Caki2 (cell line): ENCODE results near the gene BTLA. TPM values are rescaled to one million over a fixed set of nuclear protein-coding genes. Genes with fewer than 3 reads are reported as not detected.
"Not testable (repeated sequence)": the region's sequence is repeated elsewhere in the genome, so short reads cannot be mapped to it uniquely, and the experiment has no call there.

Experiments used
- DNase-seq: peaks from one replicate; pipeline ENCODE4 v3.0.0-alpha.2; 2015; ENCODE audit warnings: low read depth
- in situ Hi-C: cut with HindIII; loops from 2 replicates; pipeline ENCODE4 v1.10.0; 2016; ENCODE audit warnings: low sequenced_read_pairs, low pct_unique_long_range_greater_than_20kb, mixed read lengths
- total RNA-seq: library from RNA; depleted of rRNA; stranded (reverse); fragments of >200 nt; shearing (Covaris generic); gene quantifications from 2 replicates; pipeline ENCODE4 v1.2.3, GENCODE V29; 2014; ENCODE audit warnings: low replicate concordance; rRNA removed

BTLA gene
- not detected in 2 replicates for total RNA-seq

- in situ Hi-C loops = no loop called here
- DNase-seq = no peak
Measured at GRCh38 chr3:112498914-112499711, at the start of gene BTLA. Gene BTLA (minus strand): TSS chr3:112499472. CDS start chr3:112499358, 114 bp downstream.

DNA sequence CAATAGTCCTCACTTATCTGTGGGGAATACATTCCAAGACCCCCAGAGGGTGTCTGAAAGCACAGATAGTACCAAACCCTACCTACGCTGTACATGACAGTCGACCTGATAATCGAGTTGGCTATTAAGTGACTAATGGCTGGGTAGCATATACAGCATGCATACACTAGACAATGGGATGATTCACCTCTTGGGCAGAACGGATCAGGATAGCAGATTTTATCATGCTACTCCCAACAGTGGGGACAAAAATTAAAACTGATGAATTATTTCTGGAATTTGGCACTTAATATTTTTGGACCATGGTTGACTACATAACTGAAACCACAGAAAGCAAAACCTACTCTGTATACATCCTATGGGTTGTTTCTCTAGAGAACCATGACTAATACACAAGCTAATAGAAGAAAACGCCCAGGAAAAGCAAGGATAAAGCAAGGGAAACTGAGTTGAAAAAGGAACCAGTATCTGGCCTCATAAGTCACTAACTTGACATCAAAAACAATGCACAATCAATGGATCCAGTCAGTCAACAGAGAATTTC lies 47.0 kb upstream of the BTLA start:
- in situ Hi-C loops = no loop called here
- no peak for DNase-seq

DNA sequence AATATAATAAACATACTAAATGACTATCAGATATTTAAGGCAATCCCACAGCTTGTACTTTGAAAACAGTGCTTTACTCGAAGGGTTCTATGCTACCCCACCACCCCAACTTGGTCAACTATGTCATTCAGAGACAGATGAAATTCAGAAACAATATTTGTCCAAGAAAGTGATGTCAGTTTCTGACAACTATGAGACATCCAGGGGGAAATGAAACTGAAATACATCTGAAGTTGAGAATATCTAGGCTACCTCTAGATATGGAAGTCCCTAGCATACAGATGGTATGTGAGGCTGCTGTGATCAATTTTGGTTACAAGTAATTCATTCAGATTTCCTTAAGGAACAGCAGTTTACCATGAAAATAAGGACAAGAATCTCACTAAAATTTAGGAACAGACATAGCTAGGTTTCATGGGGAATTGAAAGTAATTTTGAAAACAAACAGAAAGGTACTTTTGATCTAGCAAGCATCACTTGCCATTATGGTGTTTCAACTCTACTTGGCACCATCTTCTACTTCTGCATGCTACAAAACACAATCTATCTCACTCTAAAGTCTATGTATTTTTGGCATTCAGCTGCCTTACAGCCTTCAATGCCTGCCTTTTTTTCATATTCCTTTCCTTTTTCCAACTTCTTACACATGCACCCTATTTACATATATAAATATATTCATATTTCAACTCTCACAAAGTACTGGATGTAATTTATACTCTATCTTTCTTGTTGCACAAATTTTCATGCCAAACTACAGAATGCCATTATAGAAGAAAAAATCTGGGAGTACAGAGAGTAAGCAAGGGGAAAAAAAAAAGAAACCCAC lies 40.8 kb upstream of the BTLA start:
- in situ Hi-C loops = no loop called here
- no peak for DNase-seq

DNA sequence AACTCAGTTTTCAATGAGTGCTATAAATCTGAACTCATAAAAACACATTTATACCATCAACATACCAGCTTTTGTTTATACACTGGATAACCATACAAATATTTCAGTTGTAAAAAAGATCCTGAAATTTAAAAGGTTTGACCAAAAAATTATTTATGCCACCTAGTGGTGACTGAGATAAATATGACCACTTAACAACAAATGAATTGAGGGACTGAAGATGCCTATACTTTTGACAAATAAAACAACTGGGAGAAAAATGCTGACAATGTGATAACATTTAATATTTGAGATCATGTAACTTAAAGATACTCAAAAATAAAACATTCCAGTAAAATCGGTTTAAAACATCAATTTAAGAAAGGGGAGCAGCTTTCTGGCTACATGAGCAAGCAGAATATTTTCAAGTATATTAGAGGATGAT lies 32.1 kb upstream of the BTLA start:
- no peak for DNase-seq

GRCh38 chr3:112530573-112530972 lies 31.3 kb upstream of the BTLA start:
- in situ Hi-C loops = no loop called here
- DNase-seq = no peak

More for the DNA sequence above, 32.1 kb upstream of the BTLA start:
- in situ Hi-C loops = no loop called here

- in situ Hi-C loops, DNase-seq: not testable (repeated sequence)
Measured at GRCh38 chr3:112524127-112524526, 24.9 kb upstream of the BTLA start.

DNA sequence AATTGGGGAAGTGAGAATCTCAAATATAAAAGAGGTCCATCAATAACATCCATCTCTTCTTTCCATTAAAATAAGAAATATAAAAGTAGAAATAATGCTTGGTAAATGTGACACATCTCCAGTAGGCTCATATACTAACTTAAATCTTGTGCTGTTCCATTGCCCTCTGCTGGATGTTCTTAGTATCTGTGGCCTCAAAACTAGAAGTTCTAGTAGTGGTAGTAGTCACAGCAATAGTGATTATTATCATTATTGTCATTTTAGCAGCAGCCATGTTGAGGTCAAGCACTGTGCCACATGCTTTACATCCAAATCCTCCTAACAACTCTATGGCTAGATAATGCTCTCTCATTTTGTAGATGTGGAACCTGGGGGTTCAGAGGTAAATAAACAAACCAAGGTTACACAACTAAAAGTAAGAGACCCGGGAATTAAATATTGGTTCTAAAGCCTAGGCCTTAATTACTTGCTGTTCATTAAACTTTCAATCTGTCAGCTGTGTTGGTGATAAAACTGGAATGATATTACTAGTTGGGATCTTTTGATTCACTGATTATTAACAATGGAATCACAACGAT lies 20.2 kb upstream of the BTLA start:
- in situ Hi-C loops = no loop called here
- DNase-seq = no peak

- in situ Hi-C loops, DNase-seq: not testable (repeated sequence)
Measured at GRCh38 chr3:112518970-112519369, 19.7 kb upstream of the BTLA start.

DNA sequence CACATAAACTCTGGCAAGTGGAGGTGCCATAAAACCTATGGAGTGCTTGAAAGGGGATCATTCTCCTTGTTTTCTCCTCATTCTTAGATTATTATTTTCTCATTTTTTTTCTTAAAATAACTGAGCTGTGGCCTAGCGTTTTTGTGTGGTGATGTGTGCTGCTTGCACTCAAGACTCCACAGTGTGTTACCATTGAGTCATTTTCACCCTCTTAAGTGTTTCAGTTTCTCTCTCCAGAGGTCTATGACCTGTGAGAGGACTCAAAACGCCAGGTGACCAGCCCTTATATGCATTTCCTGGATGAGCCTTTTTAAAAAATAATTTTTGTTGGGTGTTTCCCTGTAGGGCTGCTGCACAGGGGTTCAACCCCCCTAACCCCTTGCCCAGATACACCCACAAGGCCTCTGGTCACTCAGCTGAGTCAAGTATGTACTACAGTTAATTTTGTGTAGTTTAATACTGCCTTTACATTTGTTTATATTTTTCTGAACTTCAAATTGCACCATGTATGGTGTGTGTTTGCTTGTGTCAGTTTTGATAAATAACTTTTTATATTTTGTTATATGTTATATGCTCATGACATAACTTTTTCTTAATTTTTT lies 15.4 kb upstream of the BTLA start:
- DNase-seq = no peak
- in situ Hi-C loops = no loop called here

GRCh38 chr3:112512320-112512719 lies 13.0 kb upstream of the BTLA start:
- in situ Hi-C loops = no loop called here
- DNase-seq = no peak

DNA sequence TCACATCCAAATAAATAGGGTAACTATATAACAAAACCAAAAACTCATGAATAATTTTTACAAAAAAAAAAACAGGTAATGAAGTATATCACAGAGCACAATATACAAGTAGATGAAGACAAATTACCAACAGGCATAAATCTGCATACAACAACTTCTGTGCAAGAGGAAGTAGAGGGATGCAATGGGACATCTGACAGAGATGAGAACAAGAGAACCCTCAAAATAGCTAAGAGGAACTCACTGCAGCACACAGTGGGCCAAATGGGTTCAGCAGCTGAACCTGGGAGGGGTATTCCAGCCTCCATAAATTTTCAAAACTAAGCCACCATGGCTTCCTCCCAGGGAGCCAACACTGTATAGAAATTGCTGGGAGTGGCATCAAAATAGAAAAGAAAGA lies 9.6 kb upstream of the BTLA start:
- in situ Hi-C loops = no loop called here
- DNase-seq = no peak

- no peak for DNase-seq
- in situ Hi-C loops = no loop called here
Measured at GRCh38 chr3:112508261-112508660, 9.0 kb upstream of the BTLA start.

- no peak for DNase-seq
- in situ Hi-C loops = no loop called here
Measured at GRCh38 chr3:112505907-112506306, 6.6 kb upstream of the BTLA start.

DNA sequence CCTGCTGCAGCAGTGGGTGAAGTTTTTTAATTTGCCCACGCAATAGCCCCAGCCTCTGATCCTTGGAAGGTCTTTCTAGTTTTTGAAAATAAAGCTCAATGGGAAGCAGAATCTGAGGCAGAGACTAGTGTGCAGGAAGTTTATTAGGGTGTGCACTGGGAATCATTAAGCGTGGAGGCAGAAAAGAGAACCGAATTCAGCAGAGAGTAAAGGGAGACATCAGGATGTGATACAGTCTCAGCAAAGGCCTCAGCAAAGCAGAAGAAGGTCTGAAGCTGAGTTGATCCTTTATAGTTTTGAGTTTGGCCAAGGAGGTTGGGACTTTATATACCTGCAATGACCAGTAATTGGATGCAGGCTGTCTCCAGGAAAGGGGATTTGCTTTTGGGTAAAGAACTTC lies 4.9 kb upstream of the BTLA start:
- in situ Hi-C loops = no loop called here
- no peak for DNase-seq

DNA sequence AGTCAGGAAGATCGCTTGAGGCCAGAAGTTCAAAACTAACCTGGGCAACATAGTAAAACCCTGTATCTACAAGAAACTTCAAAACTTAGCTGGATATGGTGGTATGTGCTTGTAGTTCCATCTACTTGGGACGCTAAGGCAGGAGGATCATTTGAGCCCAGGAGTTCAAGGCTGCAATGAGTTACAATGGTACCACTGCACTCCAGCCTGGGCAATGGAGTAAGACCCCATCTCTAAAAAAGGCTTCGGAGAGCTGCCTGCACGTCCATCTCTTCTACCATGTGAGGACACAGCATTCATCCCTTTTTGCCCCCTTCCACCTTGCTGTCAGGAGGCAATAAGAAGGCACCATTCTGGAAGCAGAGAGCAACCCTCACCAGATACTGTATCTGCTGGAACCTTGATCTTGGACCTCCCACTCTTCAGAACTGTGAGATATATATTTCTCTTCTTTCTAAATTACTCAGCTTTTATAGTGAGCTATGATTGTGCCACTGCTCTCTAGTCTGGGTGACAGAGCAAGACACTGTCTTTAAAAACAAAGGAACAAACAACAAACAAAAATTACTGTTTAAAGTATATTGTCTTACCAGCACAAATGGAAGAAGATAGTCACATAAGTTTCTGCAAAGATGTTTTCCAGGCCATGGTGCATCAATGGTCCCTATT lies 4.2 kb upstream of the BTLA start:
- in situ Hi-C loops = no loop called here
- DNase-seq = no peak

- in situ Hi-C loops = no loop called here
- no peak for DNase-seq
Measured at GRCh38 chr3:112500621-112501020, 1.3 kb upstream of the BTLA start.

DNA sequence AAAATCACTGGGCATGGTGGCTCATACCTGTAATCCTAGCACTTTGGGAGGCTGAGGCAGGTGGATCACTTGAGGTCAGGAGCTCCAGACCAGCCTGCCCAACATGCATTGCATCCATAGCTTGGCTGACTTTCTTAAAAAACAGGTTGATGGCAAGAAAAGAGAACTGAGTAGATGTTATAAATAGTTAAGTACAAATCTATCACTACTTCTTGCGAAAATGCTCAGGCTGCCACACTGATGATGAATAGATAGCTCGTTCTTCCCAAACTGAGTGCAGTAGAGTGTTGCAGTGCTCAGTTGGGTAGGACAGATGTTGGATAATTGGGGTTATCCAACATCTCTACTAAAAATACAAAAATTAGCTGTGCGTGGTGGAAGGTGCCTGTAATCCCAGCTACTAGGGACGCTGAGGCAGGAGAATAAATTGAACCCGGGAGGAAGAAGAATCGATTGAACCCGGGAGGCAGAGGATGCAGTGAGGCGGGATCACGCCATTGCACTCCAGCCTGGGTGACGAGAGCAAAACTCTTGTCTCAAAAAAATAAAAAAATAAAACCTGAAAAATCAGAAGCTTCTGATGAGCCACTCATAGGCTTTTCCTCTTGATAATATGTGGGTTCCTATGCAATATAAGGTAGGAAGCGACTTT lies 1.2 kb downstream of the BTLA start:
- in situ Hi-C loops = no loop called here
- DNase-seq = no peak
